GM19467 (cell line): ENCODE data around the gene LTBP3.
A peak's percentile ranks its signal among the peaks of the same experiment; 100 is the strongest.

ENCODE experiments used
- ATAC-seq: cut with Tn5 transposase; IDR thresholded peaks from one replicate; pipeline ENCODE4 v1.9.1; 2021; ENCODE audit warnings: mild to moderate bottlenecking, moderate library complexity; ENCODE audit not compliant: unreplicated experiment

The LTBP3 gene

DNA sequence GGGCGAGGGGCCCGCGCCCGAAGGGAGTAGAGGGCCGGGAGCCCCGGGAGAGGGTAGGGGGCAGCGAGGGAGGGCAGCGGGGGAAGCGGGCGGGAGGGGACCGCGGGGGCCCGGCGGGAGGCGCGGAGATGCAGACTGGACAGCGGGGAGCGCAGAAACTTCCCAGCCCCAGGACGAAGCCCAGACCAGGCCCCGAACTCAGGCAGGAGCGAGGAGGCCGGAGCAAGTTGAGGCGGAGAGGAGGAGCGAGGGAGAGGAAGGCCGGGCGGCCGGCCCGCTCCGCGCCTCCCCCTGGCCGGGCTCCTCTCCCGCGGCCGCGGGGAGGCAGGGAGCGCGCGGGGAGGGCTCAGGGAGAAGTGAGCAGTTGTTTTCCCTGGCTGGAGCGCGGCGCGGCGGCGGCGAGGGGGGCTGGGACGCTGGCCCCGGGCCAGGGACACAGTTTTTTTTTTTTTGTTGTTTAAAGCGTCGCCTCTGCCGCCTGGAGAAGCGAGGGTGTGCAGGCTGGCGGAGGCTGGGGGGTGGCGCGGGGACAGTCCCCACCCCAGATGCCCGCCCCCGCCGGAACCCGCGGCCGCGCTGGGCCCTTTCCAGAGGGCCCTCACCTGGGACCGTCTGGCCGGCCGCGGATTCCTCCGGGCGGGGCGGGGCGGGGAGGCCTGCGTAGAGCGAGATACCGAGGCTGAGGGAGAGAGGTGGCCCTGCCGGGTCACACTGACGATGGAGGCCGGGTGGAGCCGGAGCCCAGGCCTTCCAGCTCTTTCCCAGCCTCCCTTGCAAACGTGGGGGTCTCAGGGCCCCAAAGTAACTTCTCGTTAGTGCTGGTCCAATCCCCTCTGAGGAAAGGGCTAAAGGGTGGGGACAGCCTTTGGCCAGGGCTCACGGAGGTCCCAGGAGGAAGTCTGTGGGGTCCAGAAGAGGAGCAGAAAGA is at the start of gene LTBP3:
Gene LTBP3 (minus strand): TSS at position 358 of the 928 bp plus-strand sequence. CDS start 400 bp downstream, outside the sequence.
- ATAC-seq = no peak

DNA sequence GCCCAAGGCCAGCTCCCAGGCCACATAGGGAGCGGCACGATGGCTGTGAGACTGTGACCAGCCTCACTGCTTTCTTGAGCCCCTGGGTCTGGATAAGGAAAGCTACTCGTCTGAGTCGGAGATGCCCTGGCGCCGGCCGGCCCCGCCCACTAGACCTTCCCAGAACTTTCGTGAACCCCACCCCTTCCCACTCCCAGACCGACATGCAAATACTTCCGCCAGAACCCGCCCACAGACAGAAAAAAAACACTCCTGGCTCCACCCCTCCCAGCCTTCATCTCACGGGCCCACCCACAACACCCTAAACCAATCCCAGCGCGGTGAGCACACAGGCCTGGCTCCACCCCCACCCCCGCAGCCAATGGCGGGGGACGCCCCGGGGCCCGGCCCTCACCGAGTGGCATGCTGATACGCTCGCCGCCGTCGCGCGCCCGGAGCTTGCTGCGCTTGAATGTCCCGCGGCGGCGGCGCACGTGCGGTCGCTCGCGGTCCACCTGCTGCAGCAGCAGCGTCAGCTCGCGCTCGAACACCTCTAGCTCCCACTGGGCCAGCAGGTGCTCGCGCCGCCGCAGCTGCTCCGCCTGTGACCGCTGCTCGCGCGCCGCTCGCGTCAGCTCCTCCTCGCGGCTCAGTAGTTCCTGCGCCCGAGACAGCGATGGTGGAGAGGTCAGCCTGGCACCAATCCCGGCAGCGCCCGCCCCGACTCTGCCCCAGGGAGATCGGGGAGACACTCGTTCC is 48.9 kb upstream of the LTBP3 start:
- ATAC-seq = no peak

DNA sequence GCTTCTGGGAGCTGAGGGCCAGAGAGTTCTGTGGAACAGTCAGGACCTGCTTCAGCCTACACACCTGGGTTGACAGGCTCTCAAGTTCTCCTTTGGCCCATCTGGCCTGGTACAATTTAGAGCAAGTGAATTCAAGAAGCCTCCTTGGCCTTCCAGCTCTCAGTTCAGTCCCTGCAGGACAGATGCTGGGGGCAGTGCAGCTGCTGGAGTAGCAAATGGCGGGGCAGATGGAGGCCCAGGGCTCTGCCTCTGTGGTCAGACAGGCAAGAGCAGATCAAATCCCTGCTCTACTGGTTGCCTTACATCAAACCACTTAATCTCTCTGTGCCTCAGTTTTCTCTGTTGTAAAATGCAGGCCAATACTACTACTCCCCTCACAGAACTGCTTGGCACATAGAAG is 46.1 kb upstream of the LTBP3 start:
- no peak for ATAC-seq

DNA sequence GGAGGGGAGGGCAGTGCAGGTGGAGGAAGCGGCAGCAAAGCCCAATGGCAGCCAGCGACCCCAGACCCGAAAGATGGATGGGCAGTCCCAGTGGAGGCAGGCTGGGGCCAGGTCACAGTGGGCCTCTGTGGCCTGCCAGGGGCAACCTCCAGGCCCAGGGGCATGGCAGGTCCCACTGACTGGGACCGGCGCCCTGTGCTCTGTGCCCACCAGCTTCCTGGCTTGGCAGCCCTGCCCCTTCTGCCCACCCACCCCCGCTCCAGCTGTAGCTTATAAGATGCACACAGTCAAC is 41.7 kb upstream of the LTBP3 start:
- ATAC-seq = no peak

DNA sequence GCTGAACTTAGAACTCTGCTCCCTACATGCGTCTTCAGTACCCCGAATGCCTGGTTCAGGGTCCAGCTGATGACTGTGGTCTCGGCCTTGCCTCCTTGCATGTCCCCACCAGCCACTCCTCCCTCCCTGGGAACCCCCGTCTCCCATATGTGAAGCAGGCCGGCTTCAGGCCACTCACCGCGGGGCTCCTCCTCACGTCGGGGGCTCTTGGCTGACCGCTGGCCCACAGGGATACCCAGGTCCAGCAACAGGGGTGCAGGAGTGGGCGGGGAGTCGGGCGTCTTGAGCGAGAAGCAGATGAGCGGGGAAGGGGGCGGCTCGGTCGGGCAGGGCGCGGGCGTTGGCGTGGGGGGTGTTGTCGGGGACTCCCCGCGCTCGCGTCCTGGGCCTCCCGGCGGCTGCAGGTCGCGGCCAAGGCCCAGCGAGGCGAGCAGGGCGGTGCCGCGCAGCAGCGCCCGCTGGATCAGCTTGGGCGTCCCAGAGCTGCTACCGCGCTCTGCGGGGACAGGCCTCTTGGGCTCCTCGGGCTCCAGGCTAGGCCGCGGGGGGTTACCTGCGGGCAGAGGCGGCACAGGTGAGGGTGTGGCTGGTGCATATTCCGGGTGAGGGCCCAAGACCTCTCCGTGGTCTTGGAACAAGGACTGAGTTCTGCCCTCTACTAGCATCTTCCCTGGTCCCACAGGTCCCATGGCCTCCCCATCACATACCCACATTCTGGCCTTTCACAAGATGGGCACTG is 41.2 kb upstream of the LTBP3 start:
- ATAC-seq = no peak

DNA sequence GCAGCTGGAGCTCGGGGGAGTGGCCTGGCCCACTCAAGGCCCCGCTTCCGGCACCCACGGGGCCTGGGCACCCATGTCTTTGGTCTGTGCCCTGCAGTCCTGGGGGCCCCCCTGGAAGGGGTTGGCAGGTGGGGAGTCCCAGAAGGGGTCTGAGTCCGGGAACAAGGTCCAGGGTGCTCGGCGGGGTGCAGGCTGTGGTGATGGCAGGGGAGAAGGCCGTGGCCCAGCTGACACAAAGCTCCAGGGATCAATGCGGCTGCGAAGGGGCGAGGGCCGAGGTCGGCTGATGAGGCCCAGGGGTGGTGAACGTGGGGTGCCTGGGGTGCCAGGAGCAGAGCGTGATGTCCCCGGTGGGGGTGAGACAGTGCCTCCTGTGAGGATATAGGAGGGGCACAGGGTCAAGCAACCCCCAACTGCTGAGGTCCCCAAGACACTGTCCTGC is 40.1 kb upstream of the LTBP3 start:
- ATAC-seq = no peak

DNA sequence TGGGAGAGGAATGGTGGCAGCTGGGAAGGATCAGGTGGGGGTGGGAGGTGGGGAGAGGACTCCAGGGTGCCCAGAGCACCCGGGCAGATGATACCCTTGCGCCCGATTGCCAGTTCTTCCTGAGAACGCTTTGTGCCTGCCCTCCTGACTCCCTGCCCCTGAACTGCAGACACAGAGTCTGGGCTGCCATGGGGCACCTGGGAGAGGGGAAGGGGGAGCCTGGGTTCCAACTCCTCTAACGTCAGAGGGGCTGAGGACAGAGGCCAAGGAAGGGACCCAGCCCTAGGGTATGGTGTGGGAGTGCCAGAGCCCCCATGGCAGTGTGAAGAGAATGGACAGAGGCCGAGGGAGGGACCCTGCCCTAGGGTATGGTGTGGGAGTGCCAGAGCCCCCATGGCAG is 38.4 kb upstream of the LTBP3 start:
- ATAC-seq = no peak

DNA sequence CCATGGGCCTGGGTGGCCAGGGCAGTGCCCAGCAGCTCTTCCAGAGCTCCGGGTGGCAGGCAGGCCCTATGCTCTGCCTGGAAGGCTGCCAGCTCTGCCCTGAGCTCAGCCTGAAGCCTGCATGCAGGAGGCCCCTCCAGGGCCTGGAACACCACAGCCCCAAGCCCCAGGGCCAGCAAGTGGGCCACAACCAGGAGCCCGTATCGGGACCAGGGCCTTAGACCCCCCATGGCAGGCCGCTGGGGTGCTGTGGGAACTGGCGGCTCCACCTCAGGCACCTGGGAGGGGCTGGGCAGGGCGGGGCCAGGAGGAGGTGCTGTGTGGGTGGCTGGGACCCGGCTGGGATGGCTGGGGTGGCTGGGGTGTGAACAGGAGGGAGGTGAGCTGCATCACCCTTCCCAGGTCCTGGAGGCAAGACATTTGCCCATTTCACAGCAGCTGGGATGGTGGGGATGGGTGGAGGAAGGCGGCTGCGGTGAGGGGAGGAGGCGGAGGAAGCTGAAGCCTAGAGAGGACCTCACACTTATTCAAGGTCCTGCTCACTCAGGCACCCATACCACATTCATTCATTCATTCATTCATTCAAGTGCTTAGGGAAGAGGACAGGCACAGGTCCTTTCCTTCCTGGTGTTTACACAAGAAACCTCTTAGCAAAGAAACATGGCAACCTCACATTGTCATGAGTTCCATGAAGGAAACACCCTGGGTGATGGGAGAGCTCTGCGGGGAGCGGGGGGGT is 37.6 kb upstream of the LTBP3 start, which contains the start of gene KCNK7:
Gene KCNK7 (minus strand): TSS at position 258 of the 739 bp plus-strand sequence. CDS start 28 bp downstream, at position 230.
- ATAC-seq = no peak

DNA sequence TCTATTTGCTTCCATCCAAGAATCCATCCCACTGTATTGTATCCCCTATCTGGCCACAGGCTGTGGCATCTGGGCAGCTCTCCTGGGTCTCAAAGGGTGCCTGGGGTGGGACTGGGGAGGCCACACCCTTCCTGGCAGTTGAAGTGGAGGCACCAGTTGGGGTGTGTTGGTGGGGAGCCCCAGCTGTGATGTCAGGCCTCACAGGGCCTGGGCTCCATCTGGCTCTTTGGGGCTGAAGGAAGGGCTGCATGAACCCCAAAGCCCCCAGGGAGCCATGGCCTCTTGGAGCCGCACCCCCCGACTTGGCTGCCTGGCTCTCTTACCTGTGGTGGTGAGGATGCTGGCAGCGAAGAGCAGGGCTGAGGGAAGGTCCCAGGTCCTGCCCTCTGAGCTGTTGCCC is 37.0 kb upstream of the LTBP3 start:
- no peak for ATAC-seq

DNA sequence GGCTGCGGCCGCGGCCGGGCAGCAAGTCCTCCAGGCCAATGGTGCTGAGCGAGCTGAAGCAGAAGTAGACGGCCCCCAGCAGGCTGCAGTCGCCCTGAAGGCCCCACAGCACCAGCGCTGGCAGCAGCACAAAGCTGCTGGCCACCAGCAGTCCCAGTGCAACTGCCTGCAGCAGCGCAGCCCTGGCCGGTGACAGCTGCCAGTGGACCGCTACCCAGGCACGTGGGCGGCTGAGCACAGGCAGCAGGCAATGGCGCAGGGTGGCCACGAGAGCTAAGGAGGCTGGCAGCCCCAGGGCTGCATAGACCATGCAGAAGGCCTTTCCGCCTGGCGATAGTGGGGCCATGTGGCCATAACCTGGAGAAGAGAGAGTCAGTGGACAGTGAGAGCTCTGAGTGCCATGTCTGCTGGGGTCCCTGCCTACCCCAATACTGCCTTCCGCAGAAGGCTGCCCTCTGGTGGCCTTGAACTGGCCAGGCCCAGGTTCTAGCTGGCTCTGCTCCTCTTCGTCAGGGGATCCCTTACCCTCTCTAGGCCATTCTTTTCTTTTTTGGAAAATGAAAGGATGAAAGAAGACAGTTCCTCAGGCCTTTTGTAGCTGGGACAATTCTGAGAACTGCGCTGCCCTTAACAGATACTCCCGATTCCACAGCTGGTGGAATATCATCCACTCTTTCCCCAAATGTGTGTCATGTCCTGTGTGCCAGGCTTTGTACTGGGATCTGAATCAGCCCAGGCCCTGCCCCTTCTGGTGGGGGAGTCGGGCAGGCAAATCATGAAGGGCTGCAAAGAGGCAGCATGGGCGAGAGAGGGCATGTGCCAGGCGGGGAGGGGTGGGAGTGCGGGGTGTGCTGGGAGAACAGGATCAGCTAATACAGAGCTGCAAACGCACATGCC is 35.6 kb upstream of the LTBP3 start:
- no peak for ATAC-seq

DNA sequence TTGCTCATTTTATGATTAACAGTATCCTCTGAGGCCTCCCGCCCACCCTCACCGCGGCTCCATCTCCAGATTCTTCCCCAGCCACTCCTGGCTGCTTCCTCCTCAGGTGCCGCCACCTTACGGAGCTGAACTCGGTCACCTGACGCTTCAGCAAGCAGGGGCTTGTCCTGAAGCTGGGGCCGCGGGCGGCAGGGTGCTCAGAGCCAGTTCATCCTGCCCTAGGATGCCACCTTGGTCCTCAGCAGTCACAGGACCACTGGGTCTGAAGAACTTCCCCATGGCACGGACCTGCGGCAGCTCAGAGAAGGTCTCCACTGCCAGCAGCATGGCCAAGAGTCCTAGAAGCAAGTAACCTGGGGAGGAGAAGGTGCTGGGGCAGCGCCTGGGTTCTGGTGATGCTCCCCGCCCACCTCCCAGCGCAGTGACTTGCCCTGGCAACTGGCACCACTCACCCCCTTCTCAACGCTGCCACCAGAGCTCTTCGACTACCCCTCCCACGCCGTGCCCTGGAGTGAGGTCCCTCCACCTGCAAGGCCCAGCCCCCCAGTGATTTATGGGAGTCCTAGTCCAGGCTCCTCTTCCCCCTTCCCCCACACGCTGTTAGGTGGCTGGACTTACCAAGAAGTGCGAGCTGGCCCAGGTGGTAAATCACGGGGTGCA is 34.8 kb upstream of the LTBP3 start:
- no peak for ATAC-seq

DNA sequence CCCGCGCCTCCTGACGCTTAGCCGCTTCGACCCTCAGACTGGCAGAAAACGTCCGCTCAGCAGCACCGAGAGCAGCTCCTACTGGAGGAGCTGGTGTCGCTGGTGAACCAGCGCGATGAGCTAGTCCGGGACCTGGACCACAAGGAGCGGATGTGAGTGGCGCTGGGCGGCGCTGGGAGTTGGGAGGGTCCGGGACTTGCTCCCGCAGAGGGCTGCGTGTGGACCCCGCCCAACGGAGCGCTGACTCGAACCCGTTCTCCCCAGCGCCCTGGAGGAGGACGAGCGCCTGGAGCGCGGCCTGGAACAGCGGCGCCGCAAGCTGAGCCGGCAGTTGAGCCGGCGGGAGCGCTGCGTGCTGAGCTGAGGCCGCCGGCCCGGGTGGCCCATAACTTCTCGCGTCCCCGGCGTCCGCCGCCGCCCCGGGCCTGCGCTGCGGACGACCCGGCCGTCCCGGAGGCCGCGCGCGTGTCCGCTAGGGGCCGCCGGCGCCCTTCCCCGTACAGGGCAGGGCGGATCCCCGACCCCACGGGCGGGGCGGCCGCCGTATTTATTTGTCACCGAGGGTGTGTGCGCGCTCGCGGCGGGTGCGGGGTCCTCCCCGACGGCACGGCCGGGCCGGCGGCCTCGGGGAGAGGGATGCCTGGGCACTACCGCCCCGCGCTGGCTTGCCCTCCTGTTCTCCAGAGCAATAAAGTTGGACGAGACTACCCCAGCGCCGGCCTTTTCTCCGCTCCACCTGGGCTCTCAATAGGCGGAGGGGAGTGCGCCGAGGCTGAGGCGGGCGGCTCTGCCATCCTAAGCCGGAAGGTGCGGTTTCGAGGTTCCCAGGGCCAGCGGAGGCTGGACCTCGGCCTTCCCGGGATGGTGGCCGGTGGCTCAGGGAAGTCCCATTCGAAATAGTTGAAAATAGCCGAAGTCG is 34.0 kb upstream of the LTBP3 start:
- no peak for ATAC-seq

DNA sequence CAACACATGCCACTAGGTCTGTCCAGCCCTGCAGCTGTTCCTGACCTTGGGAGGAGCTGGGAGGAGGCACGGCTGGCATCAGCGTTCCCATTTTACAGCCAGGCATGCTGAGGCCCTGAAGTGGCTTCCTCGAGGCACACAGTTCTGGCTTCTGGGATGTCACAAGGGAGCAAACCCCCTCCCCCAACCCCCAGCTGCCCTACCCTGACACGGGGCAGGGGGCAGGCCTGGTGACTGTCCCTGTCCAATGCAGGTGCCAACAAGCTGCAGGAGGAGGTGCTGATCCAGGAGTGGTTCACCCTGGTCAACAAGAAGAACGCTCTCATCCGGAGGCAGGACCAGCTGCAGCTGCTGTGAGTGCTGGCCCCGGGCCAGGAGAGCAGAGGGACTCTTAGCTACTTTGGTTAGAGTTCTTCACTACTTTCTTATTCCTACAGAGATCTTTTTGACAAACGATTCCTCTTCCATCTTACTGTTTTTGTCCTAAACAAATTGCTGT is 32.1 kb upstream of the LTBP3 start:
- no peak for ATAC-seq

DNA sequence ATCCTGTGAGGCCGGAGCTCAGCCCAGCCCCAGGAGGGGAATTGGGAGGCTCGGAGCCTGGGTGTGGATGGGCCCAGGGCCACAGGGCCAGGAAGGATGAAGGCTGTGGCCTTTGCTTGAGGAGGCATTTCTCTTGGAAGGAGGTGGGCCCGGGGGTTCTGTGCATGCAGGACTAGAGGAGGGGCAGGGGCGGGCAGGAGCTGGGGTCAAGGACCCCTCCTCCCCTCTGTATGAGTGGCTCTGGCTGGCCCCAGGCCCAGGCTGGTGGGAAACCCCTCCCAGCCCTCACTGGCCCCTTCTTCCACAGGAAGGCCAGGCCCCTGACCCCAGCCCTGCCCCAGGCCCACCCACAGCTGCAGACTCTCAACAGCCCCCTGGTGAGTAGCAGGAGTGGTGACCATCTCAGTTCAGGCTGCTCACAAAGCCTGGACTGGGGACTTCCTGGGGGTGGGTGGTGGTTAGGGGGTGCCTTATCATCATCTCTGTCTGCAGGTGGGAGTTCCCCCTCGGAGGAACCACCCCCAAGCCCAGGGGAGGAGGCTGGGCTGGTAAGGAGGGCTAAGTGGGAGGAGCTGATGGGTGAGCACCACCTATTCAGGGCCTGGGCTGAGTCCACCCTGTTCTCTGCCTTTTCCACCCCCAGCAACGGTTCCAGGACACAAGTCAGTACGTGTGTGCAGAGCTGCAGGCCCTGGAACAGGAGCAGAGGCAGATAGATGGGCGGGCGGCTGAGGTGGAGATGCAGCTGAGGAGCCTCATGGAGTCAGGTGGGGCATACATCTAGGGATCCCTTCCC is 31.5 kb upstream of the LTBP3 start:
- no peak for ATAC-seq

DNA sequence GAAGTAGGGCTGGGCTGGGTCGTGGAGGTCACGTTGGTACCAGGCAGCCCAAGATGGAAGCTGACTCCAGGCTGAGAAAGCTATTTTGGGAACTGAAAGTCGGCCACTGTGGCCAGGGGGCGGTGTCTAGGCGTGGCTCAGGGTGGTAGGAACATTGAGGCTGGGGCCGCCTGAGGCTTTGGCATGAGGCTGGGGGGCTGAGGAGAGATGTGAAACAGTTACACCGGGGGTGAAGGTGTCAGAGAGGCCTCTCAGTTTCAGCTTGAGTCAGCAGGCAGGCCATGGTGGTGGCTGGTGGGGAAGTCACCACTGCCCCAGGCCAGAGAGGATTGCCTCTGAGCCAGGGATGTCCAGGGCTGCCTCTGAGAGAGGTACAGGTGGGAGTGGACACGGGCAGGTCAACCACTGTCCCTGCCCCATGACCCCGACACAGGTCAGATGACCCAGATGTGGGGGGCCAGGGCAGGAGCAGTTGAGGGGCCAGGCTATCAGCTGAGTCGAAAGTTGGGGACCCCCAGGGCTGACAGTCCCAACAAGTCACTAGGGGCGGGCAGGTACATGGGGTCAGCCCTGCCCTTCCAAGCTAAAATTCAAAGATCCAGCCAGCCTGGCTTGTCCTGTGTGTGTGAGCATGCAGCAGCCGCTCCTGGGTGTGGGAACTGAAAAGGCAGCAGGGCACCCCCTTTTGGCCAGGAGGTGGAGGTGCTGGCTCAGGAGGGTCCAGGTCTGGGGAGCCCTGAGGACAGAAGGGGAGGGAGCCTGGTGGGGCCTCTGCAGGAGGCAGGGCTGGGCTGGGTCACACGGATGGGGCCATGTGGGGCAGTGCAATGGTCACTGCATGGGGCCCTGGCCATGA is 30.3 kb upstream of the LTBP3 start:
- peak; percentile 76 for ATAC-seq

DNA sequence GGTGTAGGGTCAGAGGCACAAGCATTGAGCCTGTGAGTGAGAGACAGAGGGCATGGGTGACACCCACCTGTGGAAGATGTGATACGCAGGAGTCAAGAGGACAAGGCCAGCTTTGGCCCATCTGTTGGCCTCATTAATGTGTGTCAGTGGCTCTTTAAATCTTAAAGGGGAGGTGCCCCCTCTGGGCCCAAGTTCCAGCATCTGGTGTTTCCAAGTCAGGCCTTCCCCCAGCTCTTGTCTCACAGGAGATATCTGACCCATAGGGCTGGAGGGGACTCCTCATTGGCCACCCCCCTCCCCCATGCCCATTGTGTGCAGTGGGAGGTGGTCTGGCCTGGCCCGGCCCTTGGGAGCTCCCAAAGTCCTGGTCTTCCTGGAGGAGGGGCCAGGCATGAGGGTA is 28.5 kb upstream of the LTBP3 start:
- no peak for ATAC-seq
